ENCODE measurements around the gene GGT6.

Gene GGT6

DNA sequence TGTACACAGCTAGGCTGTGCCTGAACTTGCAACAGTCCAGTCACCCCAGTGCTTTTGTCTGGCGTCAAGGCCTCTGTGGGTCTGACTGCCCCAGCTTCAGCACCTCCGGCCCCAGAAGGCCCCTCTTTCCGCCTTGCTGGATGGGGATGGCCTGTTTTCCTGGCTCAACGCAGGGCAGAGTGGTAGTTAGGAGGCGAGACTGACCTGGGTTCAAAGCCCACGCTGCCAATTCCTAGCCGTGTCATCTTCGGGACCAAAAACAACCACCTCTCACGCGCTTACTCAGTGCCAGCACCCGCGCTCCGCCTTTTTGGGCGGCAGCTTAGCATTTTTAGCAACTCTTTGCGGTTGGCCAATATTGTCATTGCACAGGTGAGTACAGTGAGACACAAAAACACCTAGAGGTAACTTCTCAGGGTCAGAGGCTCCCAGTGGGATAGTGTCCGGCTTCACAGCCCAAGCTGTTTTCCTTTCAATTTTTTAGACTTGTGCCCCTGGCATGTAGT, 9.8 kb downstream of the GGT6 start:
- DNase-seq = no peak

DNA sequence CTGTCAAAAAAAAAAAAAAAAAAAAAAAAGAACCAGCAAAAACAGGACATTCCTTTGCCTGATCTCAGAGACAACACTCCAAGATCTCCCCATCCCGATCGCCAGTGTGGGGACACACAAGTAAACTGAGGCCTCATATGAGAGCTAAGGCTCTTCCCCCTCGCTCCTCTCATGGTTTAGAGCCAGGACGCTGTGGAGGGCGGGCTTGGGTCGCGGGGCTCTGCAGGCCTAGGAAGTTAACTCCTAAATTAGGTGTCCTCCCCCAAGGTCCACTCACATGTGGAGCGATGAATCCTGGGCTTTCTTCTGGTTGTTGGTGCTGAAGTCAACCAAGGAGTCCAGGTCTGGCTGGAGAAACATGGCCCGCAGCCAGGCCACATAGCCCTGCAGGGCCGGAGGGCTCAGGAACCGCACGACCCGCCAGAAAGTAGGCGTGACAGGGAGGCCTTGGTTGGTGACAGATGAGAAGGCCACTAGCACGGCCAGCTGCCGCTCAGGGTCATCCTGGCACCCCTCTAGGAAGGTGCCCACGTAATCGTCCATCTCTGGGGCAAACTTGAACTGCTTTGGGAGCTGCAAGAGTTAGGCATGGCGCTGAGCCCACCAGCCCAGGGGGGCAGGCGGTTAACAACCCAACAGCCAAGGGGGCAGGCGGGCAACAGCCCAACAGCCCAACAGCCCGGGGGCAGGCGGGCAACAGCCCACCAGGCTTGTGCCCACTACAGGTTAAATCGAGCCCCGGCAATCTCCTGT, 10.4 kb downstream of the GGT6 start:
- no peak for DNase-seq

GRCh38 chr17:4548721-4549531, 11.5 kb downstream of the GGT6 start:
- DNase-seq = no peak

DNA sequence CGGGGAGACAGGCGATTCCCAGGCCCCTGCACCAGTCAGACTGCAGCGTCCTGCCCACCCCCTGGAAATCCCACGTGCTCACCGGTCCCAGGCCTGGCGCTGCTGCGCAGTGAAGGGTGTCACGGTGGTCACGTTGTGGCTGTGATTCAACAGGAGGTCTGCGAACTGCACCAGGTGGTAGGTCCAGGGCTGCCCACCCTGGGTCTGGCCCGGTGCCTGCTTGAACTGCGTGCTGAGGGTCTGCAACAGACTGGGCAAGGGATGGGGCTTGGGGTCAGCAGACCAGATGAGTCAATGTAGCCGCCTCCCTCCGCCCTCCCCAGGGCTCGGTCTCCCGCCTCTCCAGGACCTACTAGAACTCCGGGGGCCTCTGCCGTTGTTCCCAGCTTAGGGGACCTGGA, 12.3 kb downstream of the GGT6 start:
- no peak for DNase-seq

DNA sequence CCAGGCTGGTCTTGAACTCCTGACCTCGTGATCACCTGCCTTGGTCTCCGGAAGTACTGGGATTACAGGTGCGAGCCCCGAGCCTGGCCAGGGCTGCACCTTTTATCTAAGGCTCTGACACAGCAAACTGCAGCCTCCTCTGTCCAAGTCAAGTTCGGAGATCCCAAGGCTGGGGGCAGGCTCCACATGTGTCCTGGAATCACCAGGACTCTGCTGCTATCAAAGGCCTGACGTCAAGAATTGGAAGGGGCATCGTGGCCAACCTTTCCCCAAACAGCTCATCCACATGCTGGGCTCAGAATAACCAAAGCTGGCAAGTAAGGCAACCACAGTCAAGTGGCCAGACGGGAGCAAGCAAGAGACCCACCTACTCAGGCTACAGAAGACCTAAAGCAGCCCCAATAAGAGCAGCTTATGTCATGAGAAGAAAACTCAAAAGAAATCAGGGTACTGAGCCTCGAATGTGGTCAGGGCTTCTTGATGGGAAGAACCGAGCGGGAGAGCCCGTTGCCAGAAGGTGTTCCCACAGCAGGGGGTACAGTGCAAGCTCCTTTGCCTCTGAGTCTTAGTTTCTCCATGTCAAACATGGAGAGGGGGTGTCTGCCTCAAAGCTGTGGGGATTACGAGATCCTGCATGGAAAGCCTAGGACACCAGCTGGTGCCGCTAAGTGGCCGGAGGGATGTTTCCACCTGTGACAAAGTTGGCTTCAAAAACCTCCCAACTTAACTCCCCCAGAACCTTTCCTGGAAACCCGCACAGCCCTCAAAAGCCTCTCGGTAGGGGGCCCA, 13.1 kb downstream of the GGT6 start:
- DNase-seq = no peak

DNA sequence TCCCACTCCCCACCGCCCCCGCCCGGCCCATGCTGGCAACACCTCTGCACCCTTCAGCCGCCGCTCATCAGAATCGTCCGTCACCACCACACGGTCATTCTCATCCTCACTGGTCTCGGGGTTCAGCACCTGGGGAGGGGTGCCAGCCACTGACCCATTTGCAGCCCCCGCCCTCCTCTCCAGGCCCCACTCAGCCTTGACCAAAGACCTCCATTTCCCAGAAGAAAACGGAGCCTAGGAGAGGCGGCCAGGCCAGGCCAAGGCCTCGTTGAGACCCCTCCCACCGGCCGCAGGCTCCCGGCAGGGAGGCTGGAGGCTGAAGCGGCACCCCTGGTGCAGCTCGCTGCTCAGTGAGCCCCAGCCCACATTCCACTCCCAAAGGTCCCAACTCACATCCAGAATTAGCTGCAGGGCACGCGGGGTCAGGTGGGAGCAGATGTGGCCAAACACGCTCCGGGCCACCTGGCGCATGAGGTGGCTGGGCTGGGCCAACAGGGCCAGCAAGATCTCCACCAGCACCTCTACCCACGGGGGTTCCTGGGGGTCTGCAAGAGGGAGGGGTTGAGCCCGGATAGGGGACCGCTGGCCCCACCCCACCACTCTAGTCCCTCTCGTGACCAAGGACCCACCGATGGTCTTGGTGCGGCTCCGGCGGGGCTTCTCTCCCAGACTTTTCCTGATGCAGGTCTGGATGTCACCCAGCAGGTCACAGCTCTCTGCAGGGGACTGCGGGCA, 15.0 kb downstream of the GGT6 start:
- DNase-seq = no peak

GRCh38 chr17:4544951-4545216, 15.5 kb downstream of the GGT6 start:
- no peak for DNase-seq

- no peak for DNase-seq
These were observed 16.0 kb downstream of the GGT6 start for GRCh38 chr17:4544135-4544950.

DNA sequence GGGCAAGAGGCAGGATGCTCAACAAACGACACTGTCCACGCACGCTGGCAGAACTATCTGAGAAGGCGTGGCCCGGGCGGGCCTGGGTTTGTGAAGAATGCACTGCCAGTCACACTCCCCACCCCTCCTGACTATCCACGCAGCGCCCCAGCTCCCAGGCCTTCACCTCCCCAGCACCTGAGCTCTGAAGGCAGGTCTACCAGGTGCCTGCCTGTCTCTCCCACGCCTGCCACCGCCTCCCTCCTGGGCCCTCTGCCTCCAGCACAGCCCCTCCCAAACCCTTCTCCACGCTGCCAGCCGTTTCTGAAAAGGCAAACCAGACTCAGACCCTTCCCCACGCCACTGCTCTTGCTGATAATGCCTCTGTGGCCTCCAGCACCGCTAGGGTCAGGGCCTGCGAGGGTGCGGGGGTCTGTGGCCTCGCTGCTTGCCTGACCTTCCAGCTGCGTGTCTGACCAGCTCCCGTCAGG, 16.8 kb downstream of the GGT6 start:
- DNase-seq = no peak

DNA sequence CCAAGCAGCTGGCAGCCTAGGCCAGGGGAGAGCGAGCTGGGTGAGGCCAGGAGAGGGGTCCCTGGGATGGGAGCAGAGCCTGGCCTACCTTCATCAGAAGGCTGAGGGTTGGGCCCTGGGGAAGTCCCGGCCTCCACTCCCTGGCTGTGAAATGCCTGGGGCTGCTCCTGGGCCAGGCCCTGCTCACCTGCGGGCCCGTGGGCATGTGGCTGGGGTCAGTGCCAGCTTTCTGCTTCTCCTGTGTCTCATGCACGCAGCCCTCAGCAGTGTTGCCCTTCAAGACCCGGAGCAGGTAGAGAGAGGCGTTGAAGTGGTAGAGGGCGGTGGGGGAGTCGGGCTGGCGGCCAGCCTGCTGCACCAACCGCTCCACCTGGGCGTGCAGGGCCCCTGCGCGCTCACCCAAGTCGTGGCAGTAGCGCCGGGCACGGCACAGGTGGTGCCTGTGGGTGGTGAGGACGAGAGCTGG, 17.6 kb downstream of the GGT6 start:
- no peak for DNase-seq

DNA sequence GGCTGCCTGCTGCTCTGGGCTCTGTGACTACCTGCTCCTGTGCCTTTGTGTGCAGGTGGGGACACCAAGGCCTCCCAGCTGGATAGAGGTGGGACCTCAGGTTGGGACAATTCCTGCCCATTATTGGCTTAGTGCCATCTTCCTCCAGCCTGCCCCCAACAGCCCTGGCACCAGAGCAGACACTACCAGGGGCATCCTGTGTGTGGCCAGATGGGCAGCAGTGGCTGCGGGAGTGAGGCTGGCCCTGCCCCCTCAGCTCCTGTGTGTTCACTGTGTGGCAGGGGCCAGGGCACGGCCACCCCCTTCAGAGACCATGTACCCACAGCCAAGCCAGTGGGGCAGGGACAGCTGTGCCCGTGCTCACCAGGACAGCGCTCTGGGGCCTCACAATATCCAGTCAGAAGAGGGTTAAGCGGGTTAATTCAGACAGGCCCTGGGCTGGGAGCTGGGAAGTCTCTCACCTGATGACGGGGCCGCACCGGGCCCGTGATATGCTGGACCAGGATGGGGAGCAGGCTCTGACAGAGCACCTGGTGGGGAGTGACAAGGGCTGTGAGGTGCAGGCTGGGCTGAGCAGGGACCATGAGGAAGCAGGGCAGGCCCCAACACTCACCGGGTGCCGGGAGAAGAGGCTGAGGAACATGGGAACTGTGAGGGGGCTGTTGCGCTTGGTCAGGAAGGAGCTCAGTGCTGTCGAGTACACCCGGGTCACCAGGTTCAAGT, 18.2 kb downstream of the GGT6 start:
- DNase-seq = no peak

DNA sequence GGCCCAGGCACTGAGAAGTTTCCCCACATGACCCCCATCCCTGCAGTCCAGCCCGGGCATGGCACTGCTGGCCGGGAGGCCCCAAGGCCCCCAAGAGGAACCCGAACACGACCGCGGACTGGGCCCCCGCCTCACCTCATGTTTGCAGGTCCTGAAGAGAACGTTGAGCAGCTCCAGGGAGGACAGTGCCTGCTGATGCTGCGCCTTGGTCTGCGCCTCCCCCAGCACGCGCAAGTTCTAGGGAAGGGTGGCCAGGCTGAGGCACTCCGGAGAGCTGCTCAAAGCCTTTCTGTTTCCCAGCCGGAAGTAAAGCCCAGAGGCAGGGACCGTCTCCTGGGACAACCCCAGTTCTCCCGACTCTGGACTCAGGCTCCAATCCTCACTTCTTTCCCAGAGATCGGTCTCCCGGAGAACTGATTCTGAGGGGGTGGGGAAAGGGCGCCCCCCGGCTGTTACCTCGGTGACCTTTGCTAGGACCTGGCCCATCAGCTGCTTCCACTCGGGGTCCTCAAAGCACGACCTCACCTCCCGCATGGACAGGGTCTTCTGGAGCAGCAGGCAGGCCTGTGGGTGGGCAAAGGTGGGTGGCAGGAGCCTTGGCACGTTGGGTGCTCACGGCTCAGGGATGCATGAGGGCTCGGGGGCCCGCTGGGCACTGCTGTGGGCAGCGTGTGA, 18.9 kb downstream of the GGT6 start:
- no peak for DNase-seq

GRCh38 chr17:4540687-4541327, 19.6 kb downstream of the GGT6 start:
- no peak for DNase-seq

- no peak for DNase-seq
These were observed 20.1 kb downstream of the GGT6 start for GRCh38 chr17:4540224-4540651.

DNA sequence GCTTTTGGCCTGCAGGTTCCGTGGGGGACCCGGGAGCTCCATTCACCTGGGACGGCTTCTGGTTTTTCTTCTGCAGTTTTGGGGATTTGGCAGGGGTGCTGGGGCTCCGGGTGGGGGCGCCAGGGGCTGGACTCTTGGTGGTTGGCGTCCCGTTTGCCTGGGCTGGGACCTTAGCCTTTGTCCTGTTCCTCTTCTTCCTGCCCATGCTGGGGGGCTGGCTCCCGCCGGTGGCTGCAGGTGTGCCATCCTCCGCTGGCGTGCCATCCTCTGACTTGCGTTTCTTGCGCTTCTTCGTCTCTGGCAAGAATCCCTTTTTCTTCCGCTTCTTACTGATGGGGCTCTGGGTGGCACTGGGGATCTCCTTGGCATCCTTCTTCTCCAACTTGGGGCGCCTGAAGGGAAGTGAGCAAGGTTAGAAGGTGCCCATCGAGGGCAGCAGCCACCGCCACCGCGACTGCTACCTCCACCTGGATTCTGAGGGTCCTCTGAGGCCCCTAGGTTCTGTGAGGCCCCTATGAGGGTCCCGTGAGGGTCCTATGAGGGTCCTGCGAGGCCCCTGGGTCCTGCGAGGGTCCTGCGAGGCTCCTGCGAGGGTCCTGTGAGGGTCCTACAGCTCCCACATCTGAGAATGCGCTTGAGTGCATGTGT, 20.7 kb downstream of the GGT6 start:
- no peak for DNase-seq

DNA sequence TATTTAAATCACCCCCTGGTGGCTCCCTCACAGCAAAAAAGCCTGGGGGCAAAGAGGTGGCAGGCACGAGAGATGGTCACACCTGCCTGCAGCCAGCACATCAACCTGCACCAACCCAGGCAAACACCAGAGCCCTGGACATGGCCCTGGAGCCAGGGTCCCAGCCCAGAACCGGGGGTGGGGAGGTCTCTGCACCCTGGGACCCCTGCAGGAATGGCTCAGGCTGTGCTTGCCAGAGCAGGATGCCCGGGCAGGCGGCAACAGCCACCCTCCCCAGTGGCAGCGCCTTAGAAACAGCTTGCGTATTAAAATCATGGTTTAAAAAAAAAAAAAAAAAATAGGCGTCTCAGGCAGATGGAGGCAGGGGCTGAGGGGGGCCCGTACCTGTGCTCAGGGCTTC, 21.4 kb downstream of the GGT6 start:
- no peak for DNase-seq

GRCh38 chr17:4538236-4539002, 22.0 kb downstream of the GGT6 start:
- DNase-seq = no peak

GRCh38 chr17:4537451-4538235, 22.7 kb downstream of the GGT6 start:
- DNase-seq = no peak

All from suppressor macrophage treated with lipopolysaccharide for 4 hours (primary cell).